HG03378 (cell line): Measurements from ENCODE around the gene ATXN2.
"Not testable (repeated sequence)": the region's sequence is repeated elsewhere in the genome, so short reads cannot be mapped to it uniquely, and the experiment has no call there.

Experiments used
- ATAC-seq: cut with Tn5 transposase; IDR thresholded peaks from one replicate; pipeline ENCODE4 v1.9.1; 2021; ENCODE audit warnings: mild to moderate bottlenecking, moderate library complexity; ENCODE audit not compliant: unreplicated experiment

The ATXN2 gene

GRCh38 chr12:111507258-111507657, 91.9 kb downstream of the ATXN2 start:
- not testable (repeated sequence) for ATAC-seq

- ATAC-seq = no peak
Measured at GRCh38 chr12:111506260-111506659, 92.9 kb downstream of the ATXN2 start.

- ATAC-seq = no peak
Measured at GRCh38 chr12:111505601-111506036, 93.5 kb downstream of the ATXN2 start.

DNA sequence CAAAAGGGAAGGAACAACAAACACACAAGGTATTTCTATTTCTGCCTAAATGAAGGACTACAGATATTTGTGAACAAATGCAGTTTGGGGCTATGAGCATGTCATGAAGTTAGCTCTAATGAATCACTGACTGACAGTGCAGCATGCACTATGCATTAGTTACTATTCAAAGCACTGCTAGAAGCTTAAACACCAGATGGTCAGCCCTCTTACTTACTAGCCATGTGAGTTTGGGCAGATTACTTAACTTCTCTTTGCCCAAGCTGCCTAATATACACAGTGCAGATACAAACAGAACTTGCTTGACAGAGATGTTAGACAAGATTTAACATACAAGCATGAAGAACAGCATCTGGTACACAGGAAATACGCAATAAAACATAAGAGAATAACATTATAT, 96.0 kb downstream of the ATXN2 start:
- ATAC-seq = no peak

DNA sequence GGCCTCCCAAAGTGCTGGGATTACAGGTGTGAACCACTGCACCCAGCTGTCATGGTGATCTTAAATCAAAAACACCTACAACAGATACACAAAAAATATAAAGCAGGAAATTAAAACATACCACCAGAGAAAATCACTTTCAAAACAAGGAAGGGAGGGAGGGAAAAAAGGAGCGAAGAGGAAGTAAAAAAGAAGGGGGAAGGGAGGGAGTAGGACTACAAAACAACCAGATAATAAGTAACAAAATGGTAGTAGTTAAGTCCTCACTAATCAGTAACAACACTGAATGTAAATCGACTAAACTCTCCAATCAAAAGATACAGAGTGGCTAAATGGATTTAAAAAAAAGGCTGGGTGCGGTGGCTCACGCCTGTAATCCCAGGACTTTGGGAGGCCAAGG, 104.4 kb downstream of the ATXN2 start:
- no peak for ATAC-seq

- not testable (repeated sequence) for ATAC-seq
Measured at GRCh38 chr12:111492979-111493378, 106.1 kb downstream of the ATXN2 start.

GRCh38 chr12:111488798-111489197, 110.3 kb downstream of the ATXN2 start:
- ATAC-seq = no peak

GRCh38 chr12:111488271-111488670, 110.8 kb downstream of the ATXN2 start:
- no peak for ATAC-seq

- no peak for ATAC-seq
Measured at GRCh38 chr12:111482462-111482861, 116.7 kb downstream of the ATXN2 start.

DNA sequence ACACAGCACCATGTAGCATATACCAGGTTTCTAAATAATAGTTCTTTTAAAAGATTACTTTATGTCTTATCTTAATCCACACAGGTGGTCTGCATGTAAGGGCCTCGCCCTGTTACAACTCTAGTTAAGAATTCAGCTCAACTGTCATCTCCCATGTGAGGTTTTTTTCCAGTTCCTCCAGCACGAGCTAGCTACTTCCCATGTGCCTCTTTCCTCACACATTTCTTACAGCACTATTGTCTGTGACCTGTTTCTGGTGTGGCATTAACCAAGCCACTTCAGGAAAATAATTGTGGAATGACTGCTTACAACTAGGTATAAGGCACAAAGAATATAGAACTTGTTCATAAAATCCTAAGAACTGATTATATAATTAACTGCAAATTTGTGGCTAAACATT, 127.9 kb downstream of the ATXN2 start:
- no peak for ATAC-seq

DNA sequence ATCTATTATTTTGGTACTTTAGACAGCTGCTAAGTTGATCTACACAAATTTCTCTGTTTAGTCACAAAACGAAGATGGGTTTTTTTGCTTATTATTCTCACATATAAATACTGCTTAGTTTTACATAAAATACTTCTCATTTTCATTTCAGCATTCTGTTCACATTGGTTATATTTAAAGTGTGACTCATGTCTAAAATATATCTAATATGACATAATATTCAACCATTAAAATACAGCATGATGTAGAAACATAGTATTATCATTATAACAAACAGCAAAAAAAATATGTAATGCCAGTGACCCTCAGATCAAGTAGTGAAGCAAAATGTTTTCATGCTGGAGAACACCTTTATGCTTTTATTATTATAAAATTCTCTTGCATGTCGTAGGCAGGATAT, 129.7 kb downstream of the ATXN2 start:
- ATAC-seq = no peak

DNA sequence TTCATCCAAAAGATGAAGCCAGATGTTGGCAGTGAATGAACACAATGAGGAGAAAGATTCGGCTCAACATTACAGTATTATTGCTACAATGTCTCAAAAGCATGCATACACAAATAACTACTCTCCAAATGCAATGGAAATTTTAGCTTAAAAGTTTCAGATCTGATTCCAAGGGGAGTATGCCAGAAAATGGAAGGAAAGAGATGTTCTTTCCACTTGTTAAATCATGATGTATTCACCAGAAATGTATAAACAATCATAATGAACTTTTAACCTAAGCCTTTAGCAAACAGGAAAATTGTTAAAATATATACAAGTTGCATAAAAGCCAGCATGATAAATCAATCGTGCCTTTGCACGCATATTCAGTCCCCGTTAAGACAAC, 131.3 kb downstream of the ATXN2 start:
- no peak for ATAC-seq

DNA sequence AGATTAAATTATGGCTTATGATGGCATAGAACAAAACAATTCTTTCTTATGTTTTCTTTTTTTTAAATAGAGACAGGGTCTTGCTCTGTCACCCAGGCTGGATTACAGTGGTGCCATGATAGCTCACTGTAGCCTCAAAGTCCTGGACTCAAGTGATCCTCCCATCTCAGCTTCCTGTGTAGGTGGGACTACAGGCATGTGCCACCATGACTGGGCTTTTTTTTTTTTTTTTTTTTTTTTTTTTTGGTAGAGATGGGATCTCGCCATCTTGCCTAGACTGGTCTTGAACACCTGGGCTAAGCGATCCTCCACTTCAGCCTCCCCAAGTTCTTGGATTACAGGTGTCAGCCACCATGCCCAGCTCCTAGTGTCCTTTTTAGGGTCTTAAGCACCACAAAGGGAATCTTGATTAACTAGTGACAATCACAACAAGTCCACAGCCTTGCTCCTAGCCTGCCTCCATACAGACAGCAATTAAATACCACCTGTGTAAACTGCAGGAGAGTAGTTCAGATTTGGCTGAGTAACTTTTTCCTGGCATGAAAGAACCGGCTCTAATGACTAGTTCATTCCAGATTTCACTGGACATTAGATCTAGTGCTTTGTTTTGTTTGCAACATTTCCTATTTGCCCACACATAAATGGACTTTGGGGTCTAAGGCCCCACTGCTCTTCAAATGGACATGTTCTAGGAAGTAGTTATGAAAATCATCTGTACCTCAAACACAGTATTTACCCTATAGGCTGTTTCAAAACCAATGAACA, 131.8 kb downstream of the ATXN2 start:
- ATAC-seq = no peak

GRCh38 chr12:111462210-111462769, 136.8 kb downstream of the ATXN2 start:
- ATAC-seq = no peak

DNA sequence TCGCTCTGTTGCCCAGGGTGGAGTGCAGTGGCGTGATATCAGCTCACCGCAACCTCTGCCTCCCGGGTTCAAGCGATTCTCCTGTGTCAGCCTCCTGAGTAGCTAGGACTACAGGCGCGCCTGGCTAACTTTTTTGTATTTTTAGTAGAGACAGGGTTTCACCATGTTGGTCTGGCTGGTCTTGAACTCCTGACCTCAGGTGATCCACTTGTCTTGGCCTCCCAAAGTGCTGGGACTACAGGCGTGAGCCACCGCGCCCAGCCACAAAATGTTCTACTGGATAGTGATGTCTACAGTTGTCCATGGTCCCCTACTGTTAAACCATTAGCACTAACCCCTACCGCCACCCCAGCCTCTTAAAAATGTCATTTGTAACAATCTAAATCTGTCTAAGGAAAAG, 139.0 kb downstream of the ATXN2 start:
- ATAC-seq = not testable (repeated sequence)

- ATAC-seq = no peak
Measured at GRCh38 chr12:111458546-111459172, 140.5 kb downstream of the ATXN2 start.

GRCh38 chr12:111457577-111457976, 141.5 kb downstream of the ATXN2 start:
- ATAC-seq = no peak

DNA sequence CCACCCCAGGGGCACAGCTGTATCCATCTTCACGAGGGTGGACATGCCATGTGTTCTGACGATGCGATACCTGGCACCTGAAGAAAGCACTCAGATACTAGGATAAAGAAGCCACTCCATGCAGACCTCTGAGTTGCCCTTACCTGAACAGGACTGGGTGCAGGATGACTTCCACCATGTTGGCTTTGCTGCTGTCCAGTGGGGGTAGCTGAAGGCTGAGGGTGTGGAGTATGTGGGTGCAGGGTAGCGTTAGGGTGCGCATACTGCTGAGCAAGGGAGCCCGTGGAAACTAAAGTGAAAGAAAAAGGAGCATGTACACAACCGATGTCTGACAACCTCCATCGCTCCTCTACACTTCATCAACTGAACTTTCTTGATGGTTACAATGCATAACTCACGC, 142.0 kb downstream of the ATXN2 start:
- ATAC-seq = no peak

- no peak for ATAC-seq
Measured at GRCh38 chr12:111455448-111456320, 143.4 kb downstream of the ATXN2 start.

GRCh38 chr12:111454716-111455447, 144.2 kb downstream of the ATXN2 start:
- ATAC-seq = no peak

- no peak for ATAC-seq
Measured at GRCh38 chr12:111454311-111454710, 144.8 kb downstream of the ATXN2 start.
